Hypothalamus (tissue), 51 donors: ENCODE measurements around the gene PSMG3.

Experiments
- DNase-seq, 51 donors: peaks; one replicate each; lab custom pipeline; 2025; lab: John Stamatoyannopoulos, UW

PSMG3 gene

GRCh38 chr7:1536743-1537534 is 32.9 kb downstream of the PSMG3 start:
- peak in 35 of 51 donors; percentile 10 to 83 (median 55) for DNase-seq

- no peak for DNase-seq
Observed at GRCh38 chr7:1536455-1536742, 33.4 kb downstream of the PSMG3 start.

GRCh38 chr7:1535701-1536454 is 34.0 kb downstream of the PSMG3 start:
- DNase-seq = peak in 6 of 51 donors; percentile 7 to 28 (median 13)

- DNase-seq = no peak
Observed at GRCh38 chr7:1535100-1535458, 34.8 kb downstream of the PSMG3 start.

GRCh38 chr7:1534330-1535099 is 35.3 kb downstream of the PSMG3 start:
- no peak for DNase-seq

GRCh38 chr7:1533547-1534329 is 36.1 kb downstream of the PSMG3 start:
- DNase-seq = peak in 2 of 51 donors; percentile 25 to 32

- no peak for DNase-seq
Observed at GRCh38 chr7:1533255-1533546, 36.6 kb downstream of the PSMG3 start.

- DNase-seq = peak in 23 of 51 donors; percentile 9 to 77 (median 47)
Observed at GRCh38 chr7:1532456-1533254, 37.2 kb downstream of the PSMG3 start.

- no peak for DNase-seq
Observed at GRCh38 chr7:1531979-1532455, 37.8 kb downstream of the PSMG3 start.

- DNase-seq = peak in 6 of 51 donors; percentile 8 to 44 (median 20)
Observed at GRCh38 chr7:1531263-1531978, 38.4 kb downstream of the PSMG3 start.

GRCh38 chr7:1530946-1531262 is 38.9 kb downstream of the PSMG3 start:
- DNase-seq = no peak

- DNase-seq = no peak
Observed at GRCh38 chr7:1529383-1530116, 40.3 kb downstream of the PSMG3 start.

GRCh38 chr7:1526271-1526754 is 43.5 kb downstream of the PSMG3 start:
- DNase-seq = no peak

GRCh38 chr7:1525409-1525808 is 44.4 kb downstream of the PSMG3 start:
- no peak for DNase-seq

GRCh38 chr7:1523844-1524243 is 46.0 kb downstream of the PSMG3 start:
- no peak for DNase-seq

GRCh38 chr7:1523208-1523607 is 46.6 kb downstream of the PSMG3 start:
- no peak for DNase-seq

GRCh38 chr7:1521456-1521855 is 48.4 kb downstream of the PSMG3 start:
- no peak for DNase-seq

GRCh38 chr7:1520539-1521234 is 49.1 kb downstream of the PSMG3 start:
- no peak for DNase-seq
